ENCODE results near the gene NR2F2. TPM values are rescaled to one million over a fixed set of nuclear protein-coding genes. Genes with fewer than 3 reads are reported as not detected.
A peak's percentile ranks its signal among the peaks of the same experiment; 100 is the strongest.

Gene NR2F2
- total and polyA plus RNA-seq, 2 of the 13 experiments (the other 11 are each of a cell fraction or from before 2014, with no cell fraction given), result 3.5 to 4.7 TPM

- TF ChIP-seq HNF1A (IDR thresholded peaks at IDR 0.05; ENCODE audit: low read depth), result no peak
- peak; percentile 40; the same call in 1 of the 2 replicates for TF ChIP-seq HNF1A (CRISPR knock-in tag; IDR thresholded peaks at IDR 0.05; ENCODE audit: borderline replicate concordance)
- 0 out of 2 replicates have a peak, but pooled peaks have one; percentile 15 for TF ChIP-seq ATF2 (CRISPR knock-in tag; IDR thresholded peaks at IDR 0.05)
- no peak for TF ChIP-seq NR2F2 (IDR thresholded peaks at IDR 0.05; ENCODE audit: borderline replicate concordance, low read depth)
- peak; percentile 59; the same call in 1 of the 3 replicates for TF ChIP-seq MXI1 (IDR thresholded peaks at IDR 0.05; ENCODE audit: borderline replicate concordance, low read depth, low read length)
- TF ChIP-seq MLXIP (CRISPR knock-in tag; IDR thresholded peaks at IDR 0.05; ENCODE audit: borderline replicate concordance), result peak; percentile 46; the same call in 1 of the 2 replicates
- no peak for TF ChIP-seq KLF12 (CRISPR knock-in tag; IDR thresholded peaks at IDR 0.05; ENCODE audit: borderline replicate concordance)
- no peak for TF ChIP-seq ZC3H4 (CRISPR knock-in tag; IDR thresholded peaks at IDR 0.05; ENCODE audit: borderline replicate concordance)
- peak; percentile 49; the same call in 1 of the 2 replicates for TF ChIP-seq ZNF280B (CRISPR knock-in tag; IDR thresholded peaks at IDR 0.05; ENCODE audit: borderline replicate concordance)
- 0 out of 2 replicates have a peak, but pooled peaks have one; percentile 54 for TF ChIP-seq ZMAT3 (CRISPR knock-in tag; conservative IDR thresholded peaks at IDR 0.05)
- peak; percentile 51; the same call in 1 of the 2 replicates for TF ChIP-seq ZNF333 (CRISPR knock-in tag; IDR thresholded peaks at IDR 0.05; ENCODE audit: borderline replicate concordance)
- TF ChIP-seq DPF2 (CRISPR knock-in tag; IDR thresholded peaks at IDR 0.05; ENCODE audit: borderline replicate concordance, low read depth), result no peak
- no peak for TF ChIP-seq LRRFIP1 (CRISPR knock-in tag; conservative IDR thresholded peaks at IDR 0.05)
Observed at GRCh38 chr15:96331945-96332636, 1.6 kb downstream of the NR2F2 start (continued).
